Neural cell (in vitro differentiated cells): Measurements from ENCODE around the gene POTEI. TPM values are rescaled to one million over a fixed set of nuclear protein-coding genes. Genes with fewer than 3 reads are reported as not detected.

Source experiments
- polyA plus RNA-seq: library from polyadenylated mRNA; depleted of rRNA; stranded (reverse); fragments of >200 nt; gene quantifications from 2 replicates; pipeline ENCODE4 v1.2.3, GENCODE V29; 2014
- small RNA-seq, 3 experiments: library from RNA; depleted of rRNA; stranded (forward); fragments of <200 nt; gene quantifications; one replicate each; pipeline ENCODE3, GENCODE V24; 2012

Gene POTEI
- polyA plus RNA-seq, 1 donor from 2014 or later = 0.25 TPM

Small RNA genes lying within 50 kb of the gene (small RNA-seq; reads per million reads assigned to genes)
- gene RF00017 = 0 reads per million in 3 experiments
- 0 reads per million in 3 experiments for gene RNU6-473P

Other genes with a start within 250 kb of the POTEI start
- 78.0 and 81.4 TPM in 2 replicates for gene IMP4, start 166.4 kb downstream of the POTEI start, polyA plus RNA-seq
- gene PTPN18, start 153.3 kb downstream of the POTEI start, polyA plus RNA-seq = 4.2 and 13.3 TPM in 2 replicates
- gene CFC1B, start 11.9 kb upstream of the POTEI start, polyA plus RNA-seq = not detected in 2 replicates
- gene CFC1, start 90.2 kb upstream of the POTEI start, polyA plus RNA-seq = 22.4 and 29.9 TPM in 2 replicates
- 0.16 TPM in 1 of 2 replicates, not detected in the other for gene POTEJ, start 102.1 kb upstream of the POTEI start, polyA plus RNA-seq
- gene GPR148, start 219.7 kb upstream of the POTEI start, polyA plus RNA-seq = not detected in 2 replicates
- gene AMER3, start 246.2 kb upstream of the POTEI start, polyA plus RNA-seq = 19.2 and 22.7 TPM in 2 replicates